ENCODE results near the gene TRPM1.

Gene TRPM1

GRCh38 chr15:31019986-31020385, 81.5 kb downstream of the TRPM1 start:
- TF ChIP-seq CTCF (IDR thresholded peaks at IDR 0.05; ENCODE audit: low read depth, low read length) = no peak
- H3K4me3 ChIP-seq (ENCODE audit: low read depth, low read length) = no peak overlapping the region

- no peak for TF ChIP-seq CTCF (IDR thresholded peaks at IDR 0.05; ENCODE audit: low read depth, low read length)
- H3K4me3 ChIP-seq (ENCODE audit: low read depth, low read length) = no peak overlapping the region
Observed at GRCh38 chr15:31017311-31017710, 84.2 kb downstream of the TRPM1 start.

GRCh38 chr15:31016446-31016915, 85.0 kb downstream of the TRPM1 start:
- no peak for TF ChIP-seq CTCF (IDR thresholded peaks at IDR 0.05; ENCODE audit: low read depth, low read length)
- no peak overlapping the region for H3K4me3 ChIP-seq (ENCODE audit: low read depth, low read length)

GRCh38 chr15:31014608-31014925, 87.0 kb downstream of the TRPM1 start:
- no peak for TF ChIP-seq CTCF (IDR thresholded peaks at IDR 0.05; ENCODE audit: low read depth, low read length)
- H3K4me3 ChIP-seq (ENCODE audit: low read depth, low read length) = no peak overlapping the region

DNA sequence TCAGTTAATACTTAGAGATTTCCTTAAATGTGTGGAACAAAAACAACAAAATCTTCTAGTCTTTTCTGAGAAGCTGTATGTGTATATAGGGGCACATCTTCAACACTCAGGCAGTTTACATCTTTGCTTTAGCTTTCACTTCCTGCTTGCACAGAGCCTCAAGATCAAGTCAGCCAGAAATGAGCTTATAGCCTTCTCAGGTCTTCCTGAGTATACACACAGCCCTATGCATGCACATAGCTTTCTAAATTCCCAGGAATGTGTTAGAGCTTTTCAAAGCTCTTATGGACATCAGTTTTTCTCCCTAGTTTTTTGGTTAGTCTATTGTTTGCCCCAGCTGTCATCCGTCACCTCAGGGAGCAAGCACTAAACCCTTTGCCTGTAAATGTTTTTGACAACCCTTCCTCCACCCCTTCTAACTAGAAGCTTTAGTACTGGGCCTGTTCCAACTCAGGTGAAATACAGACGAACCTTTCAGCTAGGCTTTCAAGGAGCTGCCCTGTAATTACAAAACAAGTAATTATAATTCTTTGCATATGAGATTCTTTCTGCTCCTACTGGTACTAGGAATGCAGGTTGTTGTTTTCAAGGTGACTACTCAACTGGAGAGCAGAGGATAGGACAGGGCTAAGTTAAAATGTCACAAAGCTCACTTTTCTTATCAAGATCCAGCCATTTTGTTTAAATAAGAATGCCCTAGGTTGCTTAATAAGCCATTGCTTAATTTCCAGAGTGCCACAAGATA, 87.5 kb downstream of the TRPM1 start:
- no peak overlapping the region for H3K4me3 ChIP-seq (ENCODE audit: low read depth, low read length)
- TF ChIP-seq CTCF (IDR thresholded peaks at IDR 0.05; ENCODE audit: low read depth, low read length) = no peak

- H3K4me3 ChIP-seq (ENCODE audit: low read depth, low read length) = no peak overlapping the region
- no peak for TF ChIP-seq CTCF (IDR thresholded peaks at IDR 0.05; ENCODE audit: low read depth, low read length)
Observed at GRCh38 chr15:31012455-31012854, 89.1 kb downstream of the TRPM1 start.

DNA sequence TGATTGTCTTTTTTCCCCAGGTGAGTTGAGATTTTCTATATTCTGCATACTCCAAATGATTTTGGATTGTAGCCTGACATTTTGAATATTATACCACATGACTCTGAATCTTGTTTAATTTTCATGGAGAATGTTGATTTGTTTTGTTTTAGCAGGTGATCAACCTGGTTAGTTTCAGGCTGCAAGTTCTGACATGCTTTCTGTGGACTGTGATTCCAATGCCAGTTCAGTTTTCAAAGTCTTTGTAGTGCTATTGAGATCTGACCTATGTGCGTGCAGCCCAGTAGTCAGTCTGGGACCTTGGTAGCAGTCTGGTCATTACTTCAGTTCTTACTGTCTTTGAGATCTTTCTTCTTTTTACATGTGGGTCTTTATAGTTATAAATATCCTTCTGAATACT, 91.5 kb downstream of the TRPM1 start:
- no peak for TF ChIP-seq CTCF (IDR thresholded peaks at IDR 0.05; ENCODE audit: low read depth, low read length)
- H3K4me3 ChIP-seq (ENCODE audit: low read depth, low read length) = no peak overlapping the region

All from WI38 (cell line).